ENCODE measurements around the gene ZDHHC17.

Gene ZDHHC17

DNA sequence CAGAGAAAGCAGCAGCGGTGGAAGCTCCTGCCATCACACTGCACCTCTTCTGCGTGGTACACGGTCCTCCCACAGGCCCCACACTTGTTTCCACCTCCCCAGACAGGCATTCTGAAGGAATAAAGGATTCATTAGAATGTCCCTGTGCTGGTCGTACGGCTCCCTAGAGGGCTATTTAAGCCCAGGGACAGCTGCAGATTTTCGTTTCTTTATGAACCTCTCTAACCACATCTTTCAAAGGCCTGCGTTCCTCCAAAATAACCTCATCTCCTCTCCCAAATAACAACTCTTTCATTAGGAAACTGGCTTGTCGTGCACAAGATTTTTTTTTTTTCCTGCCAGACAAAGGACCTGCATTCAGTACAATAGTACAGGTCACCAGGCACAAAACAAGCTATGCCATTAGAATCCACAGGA is 102.2 kb downstream of the ZDHHC17 start:
- ChIA-PET POLR2A (interaction anchor here (0.7 kb wide), 1 partner anchor 88 kb away, joined by 4 read pairs; no protein-coding TSS in a partner anchor), CTCF (interaction anchor here (0.9 to 1.8 kb wide), 5 partner anchors 9 to 145 kb away, joined by 3 to 7 read pairs (median 4); no protein-coding TSS in a partner anchor)
- TF ChIP-seq CTCF (IDR thresholded peaks at IDR 0.05; ENCODE audit: control extremely low read depth, extremely low read depth, low read depth, missing control alignments), result no peak
- DNase-seq (ENCODE audit: extremely low spot score), result no peak

DNA sequence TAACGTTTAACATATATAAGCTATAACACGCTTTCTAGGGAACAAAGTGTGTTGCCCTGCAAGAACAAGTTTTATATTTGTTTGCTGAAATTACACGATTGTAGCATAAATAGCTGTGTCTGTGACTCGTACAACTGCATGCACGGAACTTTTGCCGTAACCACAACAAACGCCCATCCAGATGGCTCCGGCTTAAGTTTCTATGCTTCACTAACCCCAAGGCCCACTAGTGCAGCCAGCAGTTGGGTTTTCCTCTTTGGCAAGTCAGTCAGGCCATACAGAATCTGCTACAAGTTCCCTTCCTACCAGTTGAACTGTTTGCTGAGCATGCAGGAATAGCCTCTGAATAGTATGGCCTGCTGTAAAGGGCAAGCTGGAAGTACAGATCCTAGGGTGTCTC is 102.8 kb downstream of the ZDHHC17 start:
- no peak for DNase-seq (ENCODE audit: extremely low spot score)
- ChIA-PET CTCF (interaction anchor here (0.9 to 1.8 kb wide), 5 partner anchors 9 to 144 kb away, joined by 3 to 7 read pairs (median 4); no protein-coding TSS in a partner anchor), POLR2A (no interaction called here)

GRCh38 chr12:76871082-76871481 is 107.2 kb downstream of the ZDHHC17 start:
- ChIA-PET POLR2A (interaction anchor here (0.6 kb wide), 1 partner anchor 36 kb away, joined by 3 read pairs; no protein-coding TSS in a partner anchor), CTCF (interaction anchor here (0.9 to 1.0 kb wide), 2 partner anchors 15 to 20 kb away, joined by 3 read pairs; no protein-coding TSS in a partner anchor)
- DNase-seq (ENCODE audit: extremely low spot score), result no peak
- no peak for TF ChIP-seq CTCF (IDR thresholded peaks at IDR 0.05; ENCODE audit: control extremely low read depth, extremely low read depth, low read depth, missing control alignments)

More for the DNA sequence above, 102.8 kb downstream of the ZDHHC17 start:
- no peak for TF ChIP-seq CTCF (IDR thresholded peaks at IDR 0.05; ENCODE audit: control extremely low read depth, extremely low read depth, low read depth, missing control alignments)

DNA sequence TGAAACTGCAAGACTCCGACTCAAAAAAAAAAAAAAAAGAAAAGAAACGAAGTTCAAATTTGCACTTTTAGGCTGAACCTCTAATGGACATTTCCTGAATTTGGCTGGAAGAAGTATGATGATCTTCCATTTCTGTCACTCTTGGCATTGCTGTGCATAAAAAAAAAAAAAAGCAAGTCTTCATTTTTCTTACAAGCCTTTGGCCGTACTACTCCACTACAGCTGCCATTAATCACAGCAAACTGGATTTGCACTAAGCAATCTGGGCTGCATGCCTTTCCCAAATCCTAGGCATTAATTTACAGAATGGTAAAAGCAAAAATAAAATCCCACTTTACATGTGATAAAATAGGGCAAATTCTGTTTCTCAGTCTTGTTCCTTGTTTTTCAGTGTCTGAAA is 107.8 kb downstream of the ZDHHC17 start:
- DNase-seq (ENCODE audit: extremely low spot score), result no peak
- no peak for TF ChIP-seq CTCF (IDR thresholded peaks at IDR 0.05; ENCODE audit: control extremely low read depth, extremely low read depth, low read depth, missing control alignments)
- ChIA-PET POLR2A (no interaction called here), CTCF (interaction anchor here (1.0 kb wide), 2 partner anchors 14 to 21 kb away, joined by 3 read pairs; no protein-coding TSS in a partner anchor)

DNA sequence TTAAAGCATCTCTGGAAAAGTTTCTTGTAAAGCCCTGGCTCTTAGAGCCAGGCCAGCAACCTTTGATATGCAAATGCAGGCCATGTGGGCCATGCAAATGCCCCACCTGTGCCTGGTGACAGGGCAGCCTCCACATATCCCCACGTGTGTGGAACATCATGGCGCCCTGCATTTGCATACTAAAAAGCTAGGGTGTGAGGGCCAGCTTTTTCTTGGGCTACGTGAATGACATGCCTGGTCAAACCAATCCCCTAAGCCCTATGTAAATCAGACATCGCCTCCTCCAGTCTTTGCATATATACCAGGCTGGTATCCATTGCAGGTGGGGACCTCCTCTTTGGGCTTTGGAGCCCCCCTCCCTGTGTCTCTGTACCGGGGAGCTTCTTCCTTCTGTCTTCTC is 108.5 kb downstream of the ZDHHC17 start:
- TF ChIP-seq CTCF (IDR thresholded peaks at IDR 0.05; ENCODE audit: control extremely low read depth, extremely low read depth, low read depth, missing control alignments), result no peak
- CTCF ChIA-PET, result interaction anchor here (0.9 to 1.6 kb wide), 4 partner anchors 20 to 138 kb away, joined by 3 read pairs; no protein-coding TSS in a partner anchor
- POLR2A ChIA-PET, result no interaction called here
- DNase-seq (ENCODE audit: extremely low spot score), result no peak

GRCh38 chr12:76874027-76874426 is 110.1 kb downstream of the ZDHHC17 start:
- DNase-seq (ENCODE audit: extremely low spot score), result no peak
- TF ChIP-seq CTCF (IDR thresholded peaks at IDR 0.05; ENCODE audit: control extremely low read depth, extremely low read depth, low read depth, missing control alignments), result no peak
- ChIA-PET POLR2A (no interaction called here), CTCF (interaction anchor here (1.6 kb wide), 1 partner anchor 53 kb away, joined by 3 read pairs; no protein-coding TSS in a partner anchor)

Measured in GM10248 (cell line).